ENCODE data around the gene RPS6KA2. TPM values are rescaled to one million over a fixed set of nuclear protein-coding genes. Genes with fewer than 3 reads are reported as not detected.

RPS6KA2 gene
- total RNA-seq, 1 experiment from 2014 or later: 7.3 TPM

- no peak for DNase-seq (ENCODE audit: low read depth)
Measured at GRCh38 chr6:166448432-166448831, 178.6 kb downstream of the RPS6KA2 start.

GRCh38 chr6:166446567-166447065, 180.4 kb downstream of the RPS6KA2 start:
- no peak for DNase-seq (ENCODE audit: low read depth)

GRCh38 chr6:166446146-166446545, 180.9 kb downstream of the RPS6KA2 start:
- DNase-seq (ENCODE audit: low read depth): no peak

DNA sequence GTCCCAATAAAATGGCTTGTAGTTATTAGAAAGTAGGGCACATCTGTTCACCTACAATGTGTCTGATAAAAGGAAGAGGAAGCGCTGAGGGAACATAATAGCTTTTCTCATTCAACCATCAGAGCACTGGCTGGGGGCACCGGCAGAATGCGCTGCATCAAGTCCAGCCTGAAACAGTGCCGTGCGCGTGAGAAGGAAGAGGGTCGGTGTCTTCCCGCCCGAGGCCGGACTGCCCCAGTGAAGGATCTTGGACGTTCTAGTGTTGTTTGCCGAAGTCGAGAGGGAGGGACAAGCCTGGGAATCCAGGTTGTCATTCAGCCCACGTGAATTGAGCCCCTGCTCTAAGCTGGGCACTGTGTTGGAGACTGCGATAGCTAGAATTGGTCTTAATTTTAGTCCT, 182.6 kb downstream of the RPS6KA2 start:
- DNase-seq (ENCODE audit: low read depth): no peak

- no peak for DNase-seq (ENCODE audit: low read depth)
Measured at GRCh38 chr6:166443166-166443565, 183.9 kb downstream of the RPS6KA2 start.

DNA sequence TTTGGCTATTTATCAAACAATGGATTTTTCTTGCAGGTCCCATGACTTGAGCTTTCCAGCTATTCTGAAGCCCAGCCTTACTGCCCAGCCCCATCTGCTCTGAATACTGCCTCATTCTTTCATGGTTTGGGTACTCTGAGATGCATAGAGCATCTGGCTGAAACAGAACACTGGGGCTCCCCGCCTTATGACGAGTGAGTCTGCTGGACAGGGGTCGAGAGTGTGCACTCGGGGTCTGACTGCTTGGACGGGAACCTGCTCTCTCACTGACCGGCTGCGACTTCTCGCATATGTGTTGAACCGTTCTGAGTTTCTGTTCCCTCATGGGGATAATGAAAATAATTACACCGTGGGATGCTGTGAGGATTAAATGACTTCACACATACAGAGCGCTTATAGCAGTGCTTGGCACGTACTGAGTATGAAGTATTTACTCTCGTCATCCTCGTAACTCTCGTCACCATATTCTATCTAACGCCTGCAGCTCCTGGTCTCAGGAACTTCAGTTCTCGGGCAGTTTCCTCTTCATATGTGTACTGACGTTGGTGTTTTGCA, 184.8 kb downstream of the RPS6KA2 start:
- DNase-seq (ENCODE audit: low read depth): no peak

GRCh38 chr6:166441325-166442078, 185.5 kb downstream of the RPS6KA2 start:
- no peak for DNase-seq (ENCODE audit: low read depth)

GRCh38 chr6:166440729-166441128, 186.3 kb downstream of the RPS6KA2 start:
- DNase-seq (ENCODE audit: low read depth): no peak

- DNase-seq (ENCODE audit: low read depth): no peak
Measured at GRCh38 chr6:166440106-166440505, 186.9 kb downstream of the RPS6KA2 start.

- DNase-seq (ENCODE audit: low read depth): no peak
Measured at GRCh38 chr6:166439366-166440091, 187.5 kb downstream of the RPS6KA2 start.

DNA sequence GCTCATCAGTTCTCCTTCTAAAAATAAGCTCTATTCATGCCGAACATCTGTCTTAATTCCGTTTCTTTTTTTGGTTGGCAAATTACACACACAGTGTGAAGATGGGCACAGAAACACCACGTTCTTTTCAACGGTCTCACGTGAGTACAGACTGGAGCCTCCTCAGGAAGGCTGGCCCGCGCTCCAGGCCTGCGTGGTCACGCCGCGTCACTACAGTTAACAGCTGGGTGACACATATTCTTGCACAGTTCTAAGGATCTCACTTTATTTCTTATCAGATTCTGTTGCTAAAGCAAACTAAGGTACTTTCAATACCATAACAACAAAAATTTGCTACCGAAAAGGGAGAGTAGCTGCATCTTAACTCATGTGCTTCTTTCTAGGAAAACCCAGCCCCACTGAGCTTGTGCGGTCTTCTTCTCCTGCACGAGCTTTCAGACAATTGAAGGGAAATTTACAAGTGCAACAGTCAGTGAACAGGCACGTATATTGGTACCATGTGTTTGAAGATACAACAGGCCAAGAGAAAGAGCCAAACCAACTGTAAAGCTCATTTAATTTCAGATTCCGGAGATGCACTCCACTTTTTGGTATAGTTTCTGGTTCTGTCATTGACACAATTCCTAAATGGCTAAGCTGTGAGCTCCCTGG, 188.7 kb downstream of the RPS6KA2 start:
- no peak for DNase-seq (ENCODE audit: low read depth)

GRCh38 chr6:166437661-166438060, 189.4 kb downstream of the RPS6KA2 start:
- DNase-seq (ENCODE audit: low read depth): no peak

DNA sequence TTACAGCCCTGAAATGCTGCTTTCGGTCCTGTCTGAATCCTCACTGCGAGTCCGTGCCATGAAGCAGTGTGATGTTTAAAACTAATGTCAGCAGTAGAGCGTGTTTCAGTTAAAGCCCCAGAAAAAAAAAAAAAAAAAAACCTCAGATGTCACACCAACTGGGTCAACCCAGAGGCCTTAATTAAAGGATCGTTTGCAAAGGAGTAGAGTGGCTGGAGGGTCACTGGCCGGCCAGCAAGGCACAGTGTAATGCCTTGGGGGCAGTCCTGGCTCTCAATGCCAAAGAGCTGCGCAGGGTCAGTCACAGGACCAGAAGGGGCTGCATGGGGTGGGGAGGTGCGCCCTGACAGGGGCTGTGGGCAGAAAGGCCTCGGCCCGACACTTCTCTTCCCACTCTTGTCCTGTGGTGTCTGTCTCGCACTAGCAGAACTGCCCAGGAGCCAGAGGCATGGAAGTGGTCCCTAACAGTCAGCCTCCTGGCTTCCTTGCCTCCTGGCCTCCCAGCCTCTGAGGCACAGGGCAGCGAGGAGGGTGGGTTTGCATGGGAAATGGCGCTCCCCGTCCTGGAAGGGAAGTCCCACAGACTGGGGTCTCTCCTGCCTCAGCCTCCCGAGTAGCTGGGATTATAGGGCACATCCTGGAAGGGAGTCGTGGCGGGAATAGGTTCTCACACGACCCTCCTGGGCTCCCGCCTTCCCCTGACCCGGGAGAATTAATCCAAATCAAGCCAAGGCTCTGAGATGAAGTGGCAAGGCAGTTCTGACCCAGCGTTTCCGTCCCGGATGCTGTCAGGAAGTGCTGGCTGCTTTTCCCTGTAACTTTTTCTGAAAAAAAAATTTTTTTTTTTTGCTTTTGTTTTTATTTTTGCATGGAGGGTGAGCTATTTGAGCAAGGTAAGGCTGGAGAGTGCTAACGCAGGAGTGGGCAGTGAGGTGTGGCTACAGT, 190.6 kb downstream of the RPS6KA2 start:
- no peak for DNase-seq (ENCODE audit: low read depth)

GRCh38 chr6:166435574-166435973, 191.5 kb downstream of the RPS6KA2 start:
- no peak for DNase-seq (ENCODE audit: low read depth)

DNA sequence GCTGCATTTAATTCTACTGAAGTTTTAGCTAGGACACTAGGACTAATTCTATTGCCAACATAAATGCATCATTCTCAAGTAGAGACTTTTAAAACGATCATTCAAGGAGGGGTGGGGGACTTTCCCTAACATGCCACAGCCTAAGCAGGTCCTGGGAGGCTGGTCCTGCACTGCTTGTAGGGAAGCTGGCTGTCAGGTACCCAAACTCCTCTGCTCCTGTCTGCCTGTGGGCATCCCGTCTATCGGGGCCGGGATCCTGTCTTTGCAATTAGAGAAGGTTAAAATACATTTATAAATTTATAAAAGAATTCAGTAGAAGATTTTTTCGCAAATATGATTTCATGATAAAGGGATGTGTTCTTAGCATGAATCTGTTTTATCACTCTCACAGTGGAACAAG, 192.7 kb downstream of the RPS6KA2 start:
- DNase-seq (ENCODE audit: low read depth): no peak

DNA sequence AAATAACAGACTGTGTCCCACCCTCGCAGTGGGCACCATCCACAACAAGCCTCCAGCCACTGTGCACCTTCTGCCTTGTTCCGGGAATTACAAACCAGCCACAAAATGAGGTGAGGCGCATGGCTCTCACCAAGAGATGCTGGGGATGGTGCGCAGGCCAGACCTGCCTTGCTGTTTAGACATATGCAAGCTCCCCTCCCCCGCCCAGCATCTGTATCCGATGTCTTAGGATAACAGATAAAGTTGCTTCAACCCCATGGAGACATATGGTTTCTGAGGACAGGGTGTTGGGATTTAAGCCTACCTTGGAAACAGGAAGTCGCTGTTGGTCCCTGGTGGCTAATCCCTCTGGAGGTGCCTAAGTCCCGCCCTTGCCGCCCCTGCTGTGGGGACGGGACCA, 194.0 kb downstream of the RPS6KA2 start:
- DNase-seq (ENCODE audit: low read depth): no peak

DNA sequence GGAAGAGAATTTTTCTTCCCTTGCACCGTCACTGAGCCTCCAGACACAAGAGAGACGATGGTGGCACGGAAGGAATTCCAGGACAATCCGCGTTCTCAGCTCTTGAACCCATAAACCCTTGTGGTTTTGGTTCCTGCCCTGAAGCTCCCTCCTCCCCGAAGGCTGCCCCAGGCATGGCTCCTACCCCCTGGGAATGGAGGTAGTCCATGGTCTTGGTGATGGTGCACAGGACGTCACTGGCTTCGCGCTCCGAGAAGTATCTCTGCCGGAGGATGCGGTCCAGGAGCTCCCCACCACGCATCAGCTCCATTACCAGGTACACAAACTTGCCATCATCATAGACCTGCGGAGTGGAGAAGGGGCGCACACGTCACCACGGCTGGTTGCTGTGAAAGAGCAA, 196.8 kb downstream of the RPS6KA2 start:
- no peak for DNase-seq (ENCODE audit: low read depth)

DNA sequence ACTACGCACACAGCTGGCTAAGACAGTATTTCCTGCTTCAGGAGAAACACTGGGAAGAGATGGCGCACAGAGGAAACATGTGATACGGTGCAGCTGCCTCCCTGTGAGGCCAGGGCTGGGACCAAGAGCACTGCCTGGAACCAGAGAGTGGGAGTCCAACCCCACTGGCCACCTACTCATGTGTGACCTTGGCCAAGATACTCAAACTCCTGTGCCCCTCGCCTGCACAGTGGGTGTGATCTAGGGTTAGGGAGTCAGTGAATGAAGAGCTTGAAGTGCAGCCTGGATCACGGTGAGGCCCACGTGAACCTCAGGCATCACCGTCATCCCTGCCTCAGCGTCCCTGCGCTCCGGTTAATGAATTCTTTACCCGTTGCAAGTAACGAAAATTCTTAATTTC, 202.6 kb downstream of the RPS6KA2 start:
- no peak for DNase-seq (ENCODE audit: low read depth)

GRCh38 chr6:166423781-166424180, 203.3 kb downstream of the RPS6KA2 start:
- DNase-seq (ENCODE audit: low read depth): no peak

GRCh38 chr6:166423051-166423745, 203.9 kb downstream of the RPS6KA2 start:
- no peak for DNase-seq (ENCODE audit: low read depth)

All from RPMI7951 (cell line).